DOHH2 (cell line): Measurements from ENCODE around the gene FTO.

Experiments used
- CTCF ChIP-seq: fragments of 200-600 bp; sonication (generic); IDR thresholded peaks from one replicate; pipeline ENCODE4 v1.5.1; 2014; ENCODE audit warnings: antibody characterized with exemption, mild to moderate bottlenecking, low read depth, low read length; ENCODE audit not compliant: poor library complexity, severe bottlenecking
- EZH2phosphoT487 ChIP-seq: fragments of 200-600 bp; sonication (generic); IDR thresholded peaks from 2 replicates; pipeline ENCODE4 v1.6.1; 2017; ENCODE audit warnings: borderline replicate concordance, mild to moderate bottlenecking, antibody characterized with exemption, low read length, moderate library complexity, mixed read lengths

- no peak for TF ChIP-seq CTCF
- no peak for TF ChIP-seq EZH2phosphoT487
Observed at GRCh38 chr16:53816211-53816836, 112.4 kb downstream of the FTO start.
